Measurements from ENCODE around the gene RIMBP2.

- TF ChIP-seq POLR2A (IDR thresholded peaks at IDR 0.05) (no peak), CTCF (IDR thresholded peaks at IDR 0.05) (no peak), EP300 (IDR thresholded peaks at IDR 0.05) (no peak)
These were observed 50.3 kb downstream of the RIMBP2 start for GRCh38 chr12:130665753-130666152.

Data from tibial nerve (tissue), 4 donors.